DND-41 (cell line): ENCODE results near the gene ENPP1.

ENCODE experiments used
- CTCF ChIP-seq: IDR thresholded peaks from 2 replicates; pipeline ENCODE4 v1.5.1; 2012; ENCODE audit warnings: borderline replicate concordance, low read length, moderate library complexity, mild to moderate bottlenecking; ENCODE audit not compliant: poor library complexity, severe bottlenecking; ENCODE audit errors: extremely low read depth
- EZH2 ChIP-seq: IDR thresholded peaks from 3 replicates; pipeline ENCODE4 v1.6.1; 2012; ENCODE audit warnings: borderline replicate concordance, low read depth, mild to moderate bottlenecking, moderate library complexity, low read length, inconsistent platforms; ENCODE audit not compliant: severe bottlenecking

- no peak for TF ChIP-seq CTCF
- TF ChIP-seq EZH2, result no peak
Measured at GRCh38 chr6:131898718-131899117, 90.9 kb downstream of the ENPP1 start.
